CD4-positive, alpha-beta T cell treated with Interleukin-6 at 100 ng/mL for 8 hours (primary cell): ENCODE data around the gene TBPL1.
"Not testable (repeated sequence)": the region's sequence is repeated elsewhere in the genome, so short reads cannot be mapped to it uniquely, and the experiment has no call there.

ENCODE experiments used
- DNase-seq: peaks from one replicate; pipeline ENCODE4 v3.0.0-alpha.2; 2020; ENCODE audit warnings: mixed read lengths, low spot score

TBPL1 gene

GRCh38 chr6:133973109-133973971 lies 20.3 kb downstream of the TBPL1 start:
- DNase-seq, result peak; percentile 35

GRCh38 chr6:133977983-133978895 lies 25.2 kb downstream of the TBPL1 start:
- DNase-seq, result no peak

- no peak for DNase-seq
These were observed 25.8 kb downstream of the TBPL1 start for GRCh38 chr6:133978896-133979240.

- DNase-seq, result not testable (repeated sequence)
These were observed 26.4 kb downstream of the TBPL1 start for GRCh38 chr6:133979269-133979963.

GRCh38 chr6:133980168-133980567 lies 27.1 kb downstream of the TBPL1 start:
- no peak for DNase-seq

GRCh38 chr6:133983099-133983939 lies 30.3 kb downstream of the TBPL1 start:
- DNase-seq, result peak; percentile 57

GRCh38 chr6:133985970-133986369 lies 32.9 kb downstream of the TBPL1 start:
- DNase-seq, result no peak

- DNase-seq, result no peak
These were observed 33.9 kb downstream of the TBPL1 start for GRCh38 chr6:133986942-133987341.

- DNase-seq, result no peak
These were observed 36.5 kb downstream of the TBPL1 start for GRCh38 chr6:133989525-133989924.

GRCh38 chr6:133990321-133990720 lies 37.3 kb downstream of the TBPL1 start:
- DNase-seq, result no peak

- no peak for DNase-seq
These were observed 38.1 kb downstream of the TBPL1 start for GRCh38 chr6:133991096-133991593.

- no peak for DNase-seq
These were observed 40.1 kb downstream of the TBPL1 start for GRCh38 chr6:133992992-133993680.

- no peak for DNase-seq
These were observed 42.3 kb downstream of the TBPL1 start for GRCh38 chr6:133995296-133995695.

GRCh38 chr6:133995758-133996157 lies 42.7 kb downstream of the TBPL1 start:
- no peak for DNase-seq

GRCh38 chr6:133997267-133997666 lies 44.2 kb downstream of the TBPL1 start:
- DNase-seq, result no peak

GRCh38 chr6:133999305-133999704 lies 46.3 kb downstream of the TBPL1 start:
- no peak for DNase-seq

- no peak for DNase-seq
These were observed 47.4 kb downstream of the TBPL1 start for GRCh38 chr6:134000443-134000842.

GRCh38 chr6:134002821-134003220 lies 49.8 kb downstream of the TBPL1 start:
- DNase-seq, result no peak

GRCh38 chr6:134003542-134003951 lies 50.5 kb downstream of the TBPL1 start:
- DNase-seq, result no peak

GRCh38 chr6:134004714-134005113 lies 51.7 kb downstream of the TBPL1 start:
- DNase-seq, result no peak

GRCh38 chr6:134005800-134006199 lies 52.8 kb downstream of the TBPL1 start:
- no peak for DNase-seq
